HG03097 (cell line): Measurements from ENCODE around the gene C5orf47.

Experiments used
- ATAC-seq: cut with Tn5 transposase; IDR thresholded peaks from one replicate; pipeline ENCODE4 v1.9.1; 2021; ENCODE audit not compliant: unreplicated experiment, low FRiP score

Gene C5orf47

GRCh38 chr5:173988554-173989431 is at the start of gene C5orf47:
Gene C5orf47 (plus strand): TSS chr5:173989170. CDS start chr5:173989264, 94 bp downstream.
- ATAC-seq, result no peak

GRCh38 chr5:173940269-173940668 is 48.7 kb upstream of the C5orf47 start:
- no peak for ATAC-seq

GRCh38 chr5:173941102-173941501 is 47.9 kb upstream of the C5orf47 start:
- no peak for ATAC-seq

GRCh38 chr5:173941758-173942401 is 47.1 kb upstream of the C5orf47 start:
- ATAC-seq, result no peak

GRCh38 chr5:173944511-173944910 is 44.5 kb upstream of the C5orf47 start:
- ATAC-seq, result no peak

GRCh38 chr5:173945160-173945559 is 43.8 kb upstream of the C5orf47 start:
- no peak for ATAC-seq

GRCh38 chr5:173946323-173946722 is 42.6 kb upstream of the C5orf47 start:
- no peak for ATAC-seq

- no peak for ATAC-seq
These were observed 38.1 kb upstream of the C5orf47 start for GRCh38 chr5:173950829-173951228.

- ATAC-seq, result no peak
These were observed 35.4 kb upstream of the C5orf47 start for GRCh38 chr5:173953528-173954090.

GRCh38 chr5:173954671-173955521 is 34.1 kb upstream of the C5orf47 start:
- ATAC-seq, result no peak

- no peak for ATAC-seq
These were observed 28.0 kb upstream of the C5orf47 start for GRCh38 chr5:173960986-173961385.

GRCh38 chr5:173961418-173961817 is 27.6 kb upstream of the C5orf47 start:
- no peak for ATAC-seq

- no peak for ATAC-seq
These were observed 26.5 kb upstream of the C5orf47 start for GRCh38 chr5:173962436-173962972.

GRCh38 chr5:173963182-173963838 is 25.7 kb upstream of the C5orf47 start:
- ATAC-seq, result no peak

GRCh38 chr5:173963867-173964441 is 25.0 kb upstream of the C5orf47 start:
- ATAC-seq, result no peak

- no peak for ATAC-seq
These were observed 24.5 kb upstream of the C5orf47 start for GRCh38 chr5:173964506-173964905.

- no peak for ATAC-seq
These were observed 21.7 kb upstream of the C5orf47 start for GRCh38 chr5:173967241-173967640.

GRCh38 chr5:173968154-173968797 is 20.7 kb upstream of the C5orf47 start:
- ATAC-seq, result no peak
